Glutamatergic neuron (in vitro differentiated cells): Measurements from ENCODE around the gene CHDH. TPM values are rescaled to one million over a fixed set of nuclear protein-coding genes. Genes with fewer than 3 reads are reported as not detected.

Experiments
- DNase-seq: peaks from one replicate; pipeline ENCODE4 v3.0.0; 2022
- H3K27ac Mint-ChIP-seq: one replicate; pipeline ENCODE4 v1.8.0; 2020; ENCODE audit warnings: mild to moderate bottlenecking, mixed read lengths, inconsistent platforms; ENCODE audit not compliant: unreplicated experiment
- H3K27me3 Mint-ChIP-seq: one replicate; pipeline ENCODE4 v1.8.0; 2020; ENCODE audit warnings: mild to moderate bottlenecking, moderate library complexity, mixed read lengths, inconsistent platforms; ENCODE audit not compliant: unreplicated experiment
- H3K36me3 Mint-ChIP-seq: one replicate; pipeline ENCODE4 v1.8.0; 2020; ENCODE audit warnings: mild to moderate bottlenecking, mixed read lengths, inconsistent platforms; ENCODE audit not compliant: unreplicated experiment
- H3K4me1 Mint-ChIP-seq: one replicate; pipeline ENCODE4 v1.8.0; 2020; ENCODE audit warnings: mild to moderate bottlenecking, low read depth, mixed read lengths, inconsistent platforms; ENCODE audit not compliant: unreplicated experiment
- H3K4me3 Mint-ChIP-seq: one replicate; pipeline ENCODE4 v1.8.0; 2020; ENCODE audit warnings: mild to moderate bottlenecking, mixed read lengths, inconsistent platforms; ENCODE audit not compliant: unreplicated experiment
- H3K9me3 Mint-ChIP-seq: one replicate; pipeline ENCODE4 v1.8.0; 2020; ENCODE audit warnings: mild to moderate bottlenecking, moderate library complexity, mixed read lengths, inconsistent platforms; ENCODE audit not compliant: unreplicated experiment
- total RNA-seq: library from RNA; stranded (reverse); fragmentation: NEBNext Ultra II Directional; extraction: Animal tissue kit (Norgen Biotek cat#: 25700); gene quantifications from one replicate; pipeline ENCODE4 v1.2.1, GENCODE V29; 2021; ENCODE audit not compliant: unreplicated experiment
- TF ChIP-seq, protein P1 (sequence below): fragments of 200-600 bp; sonication (generic); IDR thresholded peaks from one replicate; pipeline ENCODE4 v1.5.0; 2021; ENCODE audit not compliant: partially characterized antibody, unreplicated experiment

The CHDH gene
- total RNA-seq, 1 donor from 2014 or later, result 0.61 TPM

DNA sequence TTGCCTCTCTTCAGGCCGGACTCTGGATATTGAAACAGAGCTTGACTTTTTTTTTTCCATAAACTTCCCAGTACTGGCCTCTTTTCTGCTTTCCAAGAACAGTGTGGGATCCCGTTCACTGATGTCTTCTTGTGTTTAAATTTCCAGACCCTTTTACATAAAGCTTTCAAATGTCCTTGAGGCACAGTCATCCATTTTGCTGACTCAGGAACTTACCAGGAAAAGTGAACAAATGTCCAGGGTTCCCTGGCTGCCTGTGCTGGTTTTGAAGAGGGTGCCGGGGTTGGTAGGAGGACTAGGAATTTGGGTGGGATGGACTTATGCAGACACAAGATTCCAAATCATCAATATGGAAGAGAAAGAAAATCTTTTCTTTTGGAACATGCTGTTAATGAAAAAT is 68.1 kb downstream of the CHDH start:
- no peak for DNase-seq
- TF ChIP-seq, protein P1, sequence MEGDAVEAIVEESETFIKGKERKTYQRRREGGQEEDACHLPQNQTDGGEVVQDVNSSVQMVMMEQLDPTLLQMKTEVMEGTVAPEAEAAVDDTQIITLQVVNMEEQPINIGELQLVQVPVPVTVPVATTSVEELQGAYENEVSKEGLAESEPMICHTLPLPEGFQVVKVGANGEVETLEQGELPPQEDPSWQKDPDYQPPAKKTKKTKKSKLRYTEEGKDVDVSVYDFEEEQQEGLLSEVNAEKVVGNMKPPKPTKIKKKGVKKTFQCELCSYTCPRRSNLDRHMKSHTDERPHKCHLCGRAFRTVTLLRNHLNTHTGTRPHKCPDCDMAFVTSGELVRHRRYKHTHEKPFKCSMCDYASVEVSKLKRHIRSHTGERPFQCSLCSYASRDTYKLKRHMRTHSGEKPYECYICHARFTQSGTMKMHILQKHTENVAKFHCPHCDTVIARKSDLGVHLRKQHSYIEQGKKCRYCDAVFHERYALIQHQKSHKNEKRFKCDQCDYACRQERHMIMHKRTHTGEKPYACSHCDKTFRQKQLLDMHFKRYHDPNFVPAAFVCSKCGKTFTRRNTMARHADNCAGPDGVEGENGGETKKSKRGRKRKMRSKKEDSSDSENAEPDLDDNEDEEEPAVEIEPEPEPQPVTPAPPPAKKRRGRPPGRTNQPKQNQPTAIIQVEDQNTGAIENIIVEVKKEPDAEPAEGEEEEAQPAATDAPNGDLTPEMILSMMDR, result no peak
- no peak overlapping the region for H3K4me3 Mint-ChIP-seq
- H3K27ac Mint-ChIP-seq, result no peak overlapping the region
- H3K4me1 Mint-ChIP-seq, result peaks cover 10% of the 10 kb centered on the region
- H3K36me3 Mint-ChIP-seq, result peaks cover 6% of the 10 kb centered on the region
- no peaks in the 10 kb centered on the region for H3K27me3 Mint-ChIP-seq
- H3K9me3 Mint-ChIP-seq, result peaks cover 6% of the 10 kb centered on the region

DNA sequence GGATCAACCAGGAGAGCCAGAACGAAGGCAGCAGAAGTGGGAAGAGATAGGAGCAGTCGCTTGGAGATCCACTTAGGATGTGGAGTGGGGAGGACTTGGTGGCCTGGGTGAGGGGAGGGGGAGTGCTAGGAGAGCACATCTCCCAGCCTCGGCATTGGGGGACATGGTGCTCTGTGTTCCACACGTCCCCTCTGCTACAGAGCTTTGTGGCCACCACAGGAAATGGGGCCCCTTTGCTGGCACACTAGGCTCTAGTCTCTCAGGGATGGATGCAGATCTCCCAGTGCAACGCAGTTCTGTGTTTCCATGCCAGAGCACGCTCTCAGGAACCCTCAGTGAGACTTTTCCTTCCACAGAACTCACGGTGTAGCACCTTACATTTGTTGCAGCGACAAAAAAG is 68.8 kb downstream of the CHDH start:
- Mint-ChIP-seq H3K4me3 (no peak overlapping the region), H3K27ac (no peak overlapping the region), H3K4me1 (peaks cover 11% of the 10 kb centered on the region), H3K9me3 (peaks cover 6% of the 10 kb centered on the region), H3K27me3 (no peaks in the 10 kb centered on the region), H3K36me3 (peaks cover 6% of the 10 kb centered on the region)
- TF ChIP-seq, protein P1, result no peak
- no peak for DNase-seq

DNA sequence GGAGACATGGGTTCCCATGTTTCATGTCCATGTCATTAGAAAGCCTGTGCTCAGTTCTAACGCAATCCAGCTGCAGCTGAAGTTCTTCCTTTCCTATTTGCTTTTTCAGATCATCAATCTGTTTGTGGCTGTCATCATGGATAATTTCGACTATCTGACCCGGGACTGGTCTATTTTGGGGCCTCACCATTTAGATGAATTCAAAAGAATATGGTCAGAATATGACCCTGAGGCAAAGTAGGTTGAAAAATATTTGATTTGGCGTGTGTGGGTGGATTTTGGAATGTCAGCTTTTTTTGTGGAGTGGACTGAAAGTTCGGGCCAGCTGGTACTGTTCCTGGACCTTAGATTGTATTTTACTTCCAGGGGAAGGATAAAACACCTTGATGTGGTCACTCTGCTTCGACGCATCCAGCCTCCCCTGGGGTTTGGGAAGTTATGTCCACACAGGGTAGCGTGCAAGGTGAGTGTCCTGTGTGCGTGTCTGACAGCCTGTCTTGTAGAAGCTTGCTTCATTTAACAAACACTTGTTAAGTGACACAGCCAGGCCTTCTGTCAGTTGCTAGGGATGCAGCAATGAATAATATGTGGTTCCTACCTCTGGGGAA is 69.6 kb downstream of the CHDH start:
- Mint-ChIP-seq H3K9me3 (peaks cover 6% of the 10 kb centered on the region), H3K27me3 (no peaks in the 10 kb centered on the region), H3K27ac (no peak overlapping the region), H3K36me3 (peaks cover 6% of the 10 kb centered on the region), H3K4me3 (no peak overlapping the region), H3K4me1 (peaks cover 11% of the 10 kb centered on the region)
- DNase-seq, result no peak
- TF ChIP-seq, protein P1, result no peak

DNA sequence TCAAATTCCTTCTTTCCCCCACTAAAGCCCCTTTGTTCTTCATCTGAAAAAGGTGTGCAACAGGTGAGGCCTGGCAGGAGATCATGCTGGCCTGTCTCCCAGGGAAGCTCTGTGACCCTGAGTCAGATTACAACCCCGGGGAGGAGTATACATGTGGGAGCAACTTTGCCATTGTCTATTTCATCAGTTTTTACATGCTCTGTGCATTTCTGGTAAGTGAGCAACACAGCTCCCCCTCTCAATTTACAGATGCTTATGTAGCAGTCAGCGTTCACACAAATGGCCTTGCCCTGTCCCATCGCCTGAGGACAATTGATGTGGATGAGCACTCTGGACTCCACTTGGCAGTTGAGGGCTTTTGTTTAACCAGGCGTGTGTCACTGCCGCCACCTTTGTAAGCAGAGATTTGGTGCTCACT is 70.4 kb downstream of the CHDH start:
- DNase-seq, result no peak
- peaks cover 6% of the 10 kb centered on the region for H3K36me3 Mint-ChIP-seq
- peaks cover 6% of the 10 kb centered on the region for H3K9me3 Mint-ChIP-seq
- no peaks in the 10 kb centered on the region for H3K27me3 Mint-ChIP-seq
- H3K27ac Mint-ChIP-seq, result no peak overlapping the region
- no peak overlapping the region for H3K4me3 Mint-ChIP-seq
- H3K4me1 Mint-ChIP-seq, result peaks cover 11% of the 10 kb centered on the region
- TF ChIP-seq, protein P1, result no peak

DNA sequence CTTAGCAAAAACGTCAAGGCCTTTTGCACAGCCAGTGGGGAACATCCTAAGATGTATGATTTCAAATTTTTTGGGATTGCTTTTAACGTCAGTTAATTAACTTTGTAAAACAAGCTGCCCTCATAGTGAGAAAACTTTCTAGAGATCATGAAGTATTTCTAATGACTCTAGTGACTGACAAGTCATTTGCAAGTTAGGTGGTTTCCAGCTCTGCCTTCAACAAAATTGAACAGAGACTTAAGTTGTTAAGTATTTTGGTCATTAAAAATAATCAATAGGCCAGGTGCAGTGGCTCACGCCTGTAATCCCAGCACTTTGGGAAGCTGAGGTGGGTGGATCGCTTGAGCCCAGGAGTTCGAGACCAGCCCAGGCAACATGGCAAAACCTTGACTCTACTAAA is 71.2 kb downstream of the CHDH start:
- H3K4me1 Mint-ChIP-seq, result peaks cover 11% of the 10 kb centered on the region
- peaks cover 6% of the 10 kb centered on the region for H3K36me3 Mint-ChIP-seq
- H3K27me3 Mint-ChIP-seq, result no peaks in the 10 kb centered on the region
- no peak overlapping the region for H3K27ac Mint-ChIP-seq
- H3K4me3 Mint-ChIP-seq, result no peak overlapping the region
- no peak for DNase-seq
- H3K9me3 Mint-ChIP-seq, result peaks cover 8% of the 10 kb centered on the region
- TF ChIP-seq, protein P1, result no peak
